ENCODE data around the gene HNRNPR.
"Not testable (repeated sequence)": the region's sequence is repeated elsewhere in the genome, so short reads cannot be mapped to it uniquely, and the experiment has no call there.

HNRNPR gene

DNA sequence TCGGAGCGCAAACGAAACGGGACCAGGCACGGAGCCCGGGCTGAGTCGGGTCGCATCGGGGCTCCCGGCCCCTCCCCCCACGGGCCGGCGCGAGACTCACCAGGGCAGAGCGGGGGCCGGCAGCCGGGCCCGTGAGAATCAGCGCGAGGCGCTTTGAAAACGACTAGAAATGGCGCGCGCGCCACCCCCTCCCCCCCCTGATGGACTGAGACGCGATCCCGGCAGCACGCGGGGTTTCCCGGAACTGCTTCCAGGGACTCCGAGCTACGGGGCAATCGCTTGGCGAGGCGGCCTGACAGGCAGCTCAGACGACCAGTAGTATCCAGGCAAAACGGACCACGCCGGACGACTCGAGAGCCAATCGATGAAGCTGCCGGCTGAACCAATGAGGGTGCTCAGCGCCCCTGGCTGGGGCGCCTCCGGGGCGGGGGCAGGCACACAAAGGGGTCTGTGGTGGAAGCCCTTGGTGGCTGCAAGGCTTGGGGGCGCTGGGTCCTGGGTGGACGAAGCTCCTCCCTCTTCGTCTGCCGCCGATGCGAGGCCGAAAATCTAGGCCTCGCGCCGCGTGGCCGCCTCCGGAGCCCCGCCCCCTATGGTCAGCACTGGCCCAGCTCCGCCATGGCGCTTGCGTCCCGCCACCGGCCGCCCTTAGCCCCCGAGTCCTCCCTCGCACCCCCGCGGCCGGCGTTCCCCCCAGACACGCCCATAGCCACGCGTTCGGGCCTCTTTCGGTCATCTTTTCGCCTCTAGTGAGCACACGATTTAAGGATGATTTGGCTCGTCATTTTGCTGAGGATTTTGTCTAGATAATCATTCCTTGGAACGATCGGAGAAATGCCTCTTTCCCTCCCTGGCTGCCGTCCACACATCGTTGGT is at the start of gene HNRNPR:
Gene HNRNPR, minus strand, starts transcription at position 174 of the 876 bp plus-strand sequence. CDS start 3,276 bp downstream, outside the sequence.
- peak; percentile 99 for DNase-seq

GRCh38 chr1:23393706-23394105 is 49.6 kb upstream of the HNRNPR start:
- no peak for DNase-seq

DNA sequence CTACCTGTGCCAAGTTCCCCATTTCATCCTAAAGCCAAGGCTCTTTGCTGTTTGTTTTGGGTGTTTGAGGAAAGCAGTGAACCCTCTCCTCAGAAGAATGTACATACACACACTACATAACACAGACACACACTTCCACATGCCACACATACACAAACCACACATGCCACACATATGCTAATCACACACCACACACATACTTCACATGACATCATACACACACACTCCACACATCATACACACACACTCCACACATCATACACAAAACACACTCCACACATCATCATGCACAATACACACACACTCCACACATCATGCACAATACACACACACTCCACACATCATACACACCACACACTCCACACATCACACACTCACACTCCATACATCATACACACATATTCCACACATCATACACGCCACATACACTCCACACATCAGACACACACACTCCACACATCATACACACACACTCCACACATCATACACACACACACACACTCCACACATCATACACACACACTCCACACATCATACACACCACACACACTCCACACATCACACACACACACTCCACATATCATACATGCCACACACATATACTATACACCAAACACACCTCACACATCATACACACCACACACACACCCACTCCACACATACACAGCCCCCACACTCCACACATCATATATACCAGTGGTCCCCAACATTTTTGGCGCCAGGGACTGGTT is 48.2 kb upstream of the HNRNPR start:
- DNase-seq, result no peak

GRCh38 chr1:23389837-23390321 is 45.8 kb upstream of the HNRNPR start:
- DNase-seq, result no peak

- no peak for DNase-seq
Observed at GRCh38 chr1:23387494-23387893, 43.4 kb upstream of the HNRNPR start.

DNA sequence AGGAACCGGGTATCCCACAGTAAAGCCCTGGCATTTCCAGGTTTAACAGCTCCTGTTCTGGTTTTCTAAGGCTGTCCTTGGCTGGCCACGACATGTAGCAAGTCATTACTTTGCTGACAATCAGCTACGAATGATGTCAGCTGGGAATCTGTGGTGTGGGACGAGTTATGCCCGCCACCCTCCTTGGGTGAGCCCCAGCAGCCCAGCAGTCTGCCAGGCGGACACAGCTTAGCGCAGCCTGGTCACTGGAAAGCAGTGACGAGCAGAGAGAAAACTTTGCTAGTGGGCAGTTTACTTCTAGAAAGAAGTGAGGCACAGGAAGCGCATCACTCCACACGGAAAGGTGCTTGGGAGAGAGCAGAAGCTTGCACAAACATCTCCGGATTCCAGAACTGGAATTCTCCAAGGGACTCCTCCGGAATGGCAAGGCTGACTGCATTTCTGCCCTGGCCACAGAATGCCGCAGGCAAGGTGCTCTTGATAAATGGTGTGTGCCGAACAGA is 41.1 kb upstream of the HNRNPR start:
- no peak for DNase-seq

DNA sequence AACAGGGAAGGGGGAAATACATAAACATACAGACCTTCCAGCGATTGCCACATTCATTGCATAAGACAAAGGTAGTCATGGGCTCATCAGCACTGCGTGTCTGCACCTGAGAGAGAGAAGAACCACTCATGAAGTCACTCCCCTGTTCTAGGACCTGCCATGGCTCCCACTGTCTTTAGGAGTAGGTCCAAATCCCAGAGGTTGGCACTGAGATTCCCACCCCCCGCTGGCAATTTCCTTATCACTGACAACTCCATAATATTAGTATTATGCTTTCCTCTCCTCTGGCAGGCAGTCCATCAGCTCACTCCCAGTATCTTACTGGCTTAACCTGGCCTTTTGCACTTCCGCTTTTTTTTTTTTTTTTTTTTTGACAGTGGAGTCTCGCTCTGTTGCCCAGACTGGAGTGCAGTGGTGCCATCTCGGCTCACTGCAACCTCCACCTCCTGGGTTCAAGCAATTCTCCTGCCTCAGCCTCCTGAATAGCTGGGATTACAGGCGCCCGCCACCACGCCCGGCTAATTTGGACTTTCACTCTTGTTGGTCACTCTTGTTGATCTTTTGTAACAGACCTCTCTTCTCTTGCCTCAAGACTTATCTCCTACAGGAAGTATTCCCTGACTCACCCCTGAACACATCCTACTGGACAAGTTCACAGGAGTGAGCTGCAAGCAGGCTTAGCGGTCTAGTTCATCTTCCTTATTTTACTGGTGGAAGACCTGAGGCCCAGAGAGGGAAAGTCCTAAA is 40.4 kb upstream of the HNRNPR start:
- DNase-seq, result no peak

- no peak for DNase-seq
Observed at GRCh38 chr1:23383577-23384311, 39.7 kb upstream of the HNRNPR start.

GRCh38 chr1:23381233-23381885 is 37.3 kb upstream of the HNRNPR start:
- DNase-seq, result no peak

GRCh38 chr1:23380719-23381118 is 36.6 kb upstream of the HNRNPR start:
- DNase-seq, result no peak

DNA sequence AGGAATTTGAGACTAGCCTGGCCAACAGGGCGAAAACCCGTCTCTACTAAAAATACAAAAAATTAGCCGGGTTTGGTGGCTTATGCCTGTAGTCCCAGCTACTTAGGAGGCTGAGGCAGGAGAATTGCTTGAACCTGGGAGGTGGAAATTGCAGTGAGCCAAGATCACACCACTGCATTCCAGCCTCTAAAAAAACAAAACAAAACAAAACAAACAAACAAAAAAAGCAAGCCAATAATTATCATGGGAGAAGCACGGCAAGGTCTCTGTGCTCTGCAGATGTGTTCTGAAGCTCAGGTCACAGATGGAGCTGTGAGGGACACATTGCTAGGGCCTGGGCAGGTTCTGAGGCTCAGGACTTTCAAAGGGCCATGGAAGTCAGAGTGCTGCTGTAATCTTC is 36.2 kb upstream of the HNRNPR start:
- DNase-seq, result not testable (repeated sequence)

DNA sequence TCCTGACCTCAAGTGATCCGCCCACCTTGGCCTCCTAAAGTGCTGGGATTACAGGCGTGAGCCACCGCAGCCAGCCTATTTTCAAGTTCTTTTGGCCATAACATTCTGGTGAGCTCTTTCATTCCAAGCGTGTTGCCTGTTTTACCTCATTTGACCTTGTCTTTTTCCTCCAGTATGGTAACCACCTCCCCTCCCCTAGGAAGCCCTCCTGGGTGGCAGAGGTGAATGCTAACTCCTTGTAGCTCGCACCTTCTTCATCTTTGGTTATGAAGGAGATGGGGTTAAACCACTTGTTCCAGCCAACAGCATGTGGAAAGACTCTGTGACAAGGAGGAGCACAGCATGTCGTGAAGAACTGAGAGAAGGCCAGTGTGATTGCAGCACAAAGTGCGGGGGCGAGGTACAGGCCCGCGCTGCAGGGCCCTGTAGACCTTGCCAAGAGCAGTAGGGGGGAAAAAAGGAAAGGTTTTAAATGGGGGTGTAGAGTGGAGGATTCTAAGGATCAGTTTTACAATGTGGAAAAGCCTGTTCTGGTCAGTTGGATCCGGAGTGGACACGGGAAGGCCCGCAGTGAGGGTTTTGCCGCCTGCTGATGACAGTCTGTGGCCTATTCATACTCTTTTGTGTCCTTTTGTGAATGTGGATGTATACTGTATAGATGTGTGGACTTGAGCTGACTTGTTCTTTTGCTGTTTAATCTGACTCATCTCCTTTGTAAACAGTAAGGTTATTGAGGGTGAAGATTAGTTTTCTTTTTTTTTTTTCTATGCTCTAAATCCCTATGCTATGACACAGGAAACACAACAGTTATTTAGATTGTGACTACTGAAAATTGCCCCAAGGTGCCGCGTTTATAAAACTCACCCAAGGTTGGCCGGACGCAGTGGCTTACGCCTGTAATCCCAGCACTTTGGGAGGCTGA is 33.1 kb upstream of the HNRNPR start:
- no peak for DNase-seq

GRCh38 chr1:23374079-23374735 is 30.1 kb upstream of the HNRNPR start:
- DNase-seq, result not testable (repeated sequence)

- no peak for DNase-seq
Observed at GRCh38 chr1:23371987-23372880, 28.1 kb upstream of the HNRNPR start.

- no peak for DNase-seq
Observed at GRCh38 chr1:23370709-23371584, 26.9 kb upstream of the HNRNPR start.

- DNase-seq, result no peak
Observed at GRCh38 chr1:23370330-23370708, 26.2 kb upstream of the HNRNPR start.

GRCh38 chr1:23369335-23370013 is 25.4 kb upstream of the HNRNPR start, which contains the start of gene ZNF436:
ZNF436 (minus strand) TSS chr1:23369836; CDS start chr1:23368005, 1,831 bp downstream.
- peak; percentile 25 for DNase-seq

Data from NCI-H526 treated with DMSO at 0.1 percent for 48 hours (cell line).